Parathyroid adenoma (tissue), 2 donors: ENCODE results near the gene ABCC1.

ENCODE experiments used
- H2AFZ ChIP-seq: fragments of 300-600 bp; sonication (generic); one replicate; pipeline ENCODE4 v1.7.0; 2017; ENCODE audit warnings: antibody characterized with exemption, mild to moderate bottlenecking
- H3K27ac ChIP-seq: fragments of 300-600 bp; sonication (generic); one replicate; pipeline ENCODE4 v1.7.0; 2017
- H3K27me3 ChIP-seq: fragments of 300-600 bp; sonication (generic); one replicate; pipeline ENCODE4 v1.7.0; 2017; ENCODE audit warnings: low read length; ENCODE audit not compliant: control insufficient read depth, insufficient read depth
- H3K36me3 ChIP-seq: fragments of 300-600 bp; sonication (generic); one replicate; pipeline ENCODE4 v1.7.0; 2017; ENCODE audit warnings: low read length; ENCODE audit not compliant: control insufficient read depth, insufficient read depth
- H3K4me1 ChIP-seq: fragments of 300-600 bp; sonication (generic); one replicate; pipeline ENCODE4 v1.7.0; 2017; ENCODE audit warnings: control low read depth
- H3K4me2 ChIP-seq: fragments of 300-600 bp; sonication (generic); one replicate; pipeline ENCODE4 v1.7.0; 2017; ENCODE audit warnings: low read length
- H3K4me3 ChIP-seq: fragments of 300-600 bp; sonication (generic); one replicate; pipeline ENCODE4 v1.7.0; 2017; ENCODE audit warnings: low read depth, low read length
- H3K79me2 ChIP-seq: fragments of 300-600 bp; sonication (generic); one replicate; pipeline ENCODE4 v1.7.0; 2017; ENCODE audit warnings: control low read depth
- H3K9ac ChIP-seq: fragments of 300-600 bp; sonication (generic); one replicate; pipeline ENCODE4 v1.7.0; 2017; ENCODE audit warnings: mild to moderate bottlenecking
- H3K9me3 ChIP-seq: fragments of 300-600 bp; sonication (generic); one replicate; pipeline ENCODE4 v1.7.0; 2017; ENCODE audit warnings: low read length; ENCODE audit not compliant: control insufficient read depth
- TF ChIP-seq, protein P1 (sequence below): fragments of 300-600 bp; sonication (generic); IDR thresholded peaks from one replicate; pipeline ENCODE4 v1.7.0; 2017; ENCODE audit warnings: antibody characterized with exemption, mild to moderate bottlenecking
- donor health status: primary hyperparathyroidism.

The ABCC1 gene

GRCh38 chr16:16136588-16136987 is 187.2 kb downstream of the ABCC1 start:
- Histone ChIP-seq H3K4me3 (no peak overlapping the region), H3K9ac (no peak overlapping the region), H2AFZ (no peak overlapping the region), H3K4me1 (no peaks in the 10 kb centered on the region), H3K9me3 (no peaks in the 10 kb centered on the region), H3K4me2 (no peak overlapping the region), H3K79me2 (no peaks in the 10 kb centered on the region), H3K36me3 (no peaks in the 10 kb centered on the region), H3K27me3 (no peaks in the 10 kb centered on the region), H3K27ac (no peak overlapping the region)
- TF ChIP-seq, protein P1, sequence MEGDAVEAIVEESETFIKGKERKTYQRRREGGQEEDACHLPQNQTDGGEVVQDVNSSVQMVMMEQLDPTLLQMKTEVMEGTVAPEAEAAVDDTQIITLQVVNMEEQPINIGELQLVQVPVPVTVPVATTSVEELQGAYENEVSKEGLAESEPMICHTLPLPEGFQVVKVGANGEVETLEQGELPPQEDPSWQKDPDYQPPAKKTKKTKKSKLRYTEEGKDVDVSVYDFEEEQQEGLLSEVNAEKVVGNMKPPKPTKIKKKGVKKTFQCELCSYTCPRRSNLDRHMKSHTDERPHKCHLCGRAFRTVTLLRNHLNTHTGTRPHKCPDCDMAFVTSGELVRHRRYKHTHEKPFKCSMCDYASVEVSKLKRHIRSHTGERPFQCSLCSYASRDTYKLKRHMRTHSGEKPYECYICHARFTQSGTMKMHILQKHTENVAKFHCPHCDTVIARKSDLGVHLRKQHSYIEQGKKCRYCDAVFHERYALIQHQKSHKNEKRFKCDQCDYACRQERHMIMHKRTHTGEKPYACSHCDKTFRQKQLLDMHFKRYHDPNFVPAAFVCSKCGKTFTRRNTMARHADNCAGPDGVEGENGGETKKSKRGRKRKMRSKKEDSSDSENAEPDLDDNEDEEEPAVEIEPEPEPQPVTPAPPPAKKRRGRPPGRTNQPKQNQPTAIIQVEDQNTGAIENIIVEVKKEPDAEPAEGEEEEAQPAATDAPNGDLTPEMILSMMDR, result no peak

DNA sequence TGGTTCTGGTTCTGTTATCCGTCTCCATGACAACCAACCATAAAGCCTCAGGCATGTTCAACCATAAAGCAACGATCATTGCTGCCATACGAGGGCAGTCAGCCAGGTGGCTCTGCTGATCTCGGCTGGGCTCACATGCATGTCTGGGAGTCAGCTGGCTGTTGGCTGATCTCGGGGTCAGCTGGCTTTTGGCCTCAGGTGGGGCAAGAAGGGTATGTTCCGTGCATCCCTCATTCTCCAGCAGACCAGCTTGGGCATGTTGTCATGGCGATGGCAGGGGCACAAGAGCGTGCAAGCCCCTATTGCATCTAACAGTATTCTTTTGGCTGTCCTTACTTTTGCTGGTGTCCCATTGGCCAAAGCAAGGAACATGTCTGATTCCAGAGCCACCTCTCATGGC is 187.7 kb downstream of the ABCC1 start:
- no peak overlapping the region for H2AFZ ChIP-seq
- H3K4me1 ChIP-seq, result no peaks in the 10 kb centered on the region
- no peak overlapping the region for H3K27ac ChIP-seq
- no peak overlapping the region for H3K4me3 ChIP-seq
- TF ChIP-seq, protein P1, result no peak
- H3K36me3 ChIP-seq, result no peaks in the 10 kb centered on the region
- no peak overlapping the region for H3K9ac ChIP-seq
- H3K79me2 ChIP-seq, result no peaks in the 10 kb centered on the region
- H3K27me3 ChIP-seq, result no peaks in the 10 kb centered on the region
- no peaks in the 10 kb centered on the region for H3K9me3 ChIP-seq
- H3K4me2 ChIP-seq, result no peak overlapping the region

DNA sequence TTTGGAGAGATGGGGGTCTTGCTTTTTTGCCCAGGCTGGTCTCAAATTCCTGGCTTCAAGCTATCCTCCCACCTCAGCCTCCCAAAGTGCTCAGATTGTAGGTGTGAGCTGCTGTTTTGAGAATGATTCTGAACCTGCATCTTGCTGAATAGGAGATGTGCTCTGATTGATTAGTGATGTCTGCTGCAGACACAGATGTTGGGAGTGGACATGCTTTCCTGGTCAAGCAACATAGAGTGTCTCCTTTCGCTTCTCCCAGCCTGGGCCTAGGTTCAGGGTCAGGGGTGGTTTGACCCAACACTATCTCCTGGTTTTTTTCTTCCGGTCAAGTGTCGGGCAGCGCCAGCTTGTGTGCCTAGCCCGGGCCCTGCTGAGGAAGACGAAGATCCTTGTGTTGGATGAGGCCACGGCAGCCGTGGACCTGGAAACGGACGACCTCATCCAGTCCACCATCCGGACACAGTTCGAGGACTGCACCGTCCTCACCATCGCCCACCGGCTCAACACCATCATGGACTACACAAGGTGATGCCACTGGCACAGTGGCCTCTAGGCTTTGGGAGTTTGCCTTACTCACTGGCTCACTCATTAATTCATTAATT is 188.7 kb downstream of the ABCC1 start:
- H3K4me3 ChIP-seq, result no peak overlapping the region
- no peak overlapping the region for H2AFZ ChIP-seq
- no peaks in the 10 kb centered on the region for H3K4me1 ChIP-seq
- H3K36me3 ChIP-seq, result no peaks in the 10 kb centered on the region
- no peaks in the 10 kb centered on the region for H3K9me3 ChIP-seq
- H3K27me3 ChIP-seq, result no peaks in the 10 kb centered on the region
- no peaks in the 10 kb centered on the region for H3K79me2 ChIP-seq
- no peak overlapping the region for H3K27ac ChIP-seq
- TF ChIP-seq, protein P1, result no peak
- no peak overlapping the region for H3K9ac ChIP-seq
- no peak overlapping the region for H3K4me2 ChIP-seq

- no peak overlapping the region for H3K4me3 ChIP-seq
- H3K36me3 ChIP-seq, result no peaks in the 10 kb centered on the region
- H3K27ac ChIP-seq, result no peak overlapping the region
- no peaks in the 10 kb centered on the region for H3K79me2 ChIP-seq
- no peaks in the 10 kb centered on the region for H3K9me3 ChIP-seq
- no peaks in the 10 kb centered on the region for H3K27me3 ChIP-seq
- no peaks in the 10 kb centered on the region for H3K4me1 ChIP-seq
- H3K4me2 ChIP-seq, result no peak overlapping the region
- H3K9ac ChIP-seq, result no peak overlapping the region
- TF ChIP-seq, protein P1, result no peak
- no peak overlapping the region for H2AFZ ChIP-seq
Measured at GRCh38 chr16:16139061-16139460, 189.6 kb downstream of the ABCC1 start.

- Histone ChIP-seq H3K4me3 (no peak overlapping the region), H3K36me3 (no peaks in the 10 kb centered on the region), H2AFZ (no peak overlapping the region), H3K4me1 (no peaks in the 10 kb centered on the region), H3K27me3 (no peaks in the 10 kb centered on the region), H3K27ac (no peak overlapping the region), H3K79me2 (no peaks in the 10 kb centered on the region), H3K9ac (no peak overlapping the region), H3K9me3 (no peaks in the 10 kb centered on the region), H3K4me2 (no peak overlapping the region)
- TF ChIP-seq, protein P1, result no peak
Measured at GRCh38 chr16:16139806-16140205, 190.4 kb downstream of the ABCC1 start.
